IPS-20b (cell line): ENCODE results near the gene ALG14.

Experiments
- H3K27ac ChIP-seq: one replicate; pipeline ENCODE4 v1.5.1; 2013; ENCODE audit warnings: low read length
- H3K27me3 ChIP-seq: 2 replicates; pipeline ENCODE4 v1.6.1; 2013; ENCODE audit warnings: mild to moderate bottlenecking, low read length, inconsistent platforms; ENCODE audit not compliant: insufficient read depth
- H3K36me3 ChIP-seq: 2 replicates; pipeline ENCODE4 v1.6.1; 2013; ENCODE audit warnings: low read depth, mild to moderate bottlenecking, inconsistent platforms, low read length, moderate library complexity; ENCODE audit not compliant: insufficient read depth
- H3K4me1 ChIP-seq: 2 replicates; pipeline ENCODE4 v1.6.1; 2013; ENCODE audit warnings: mild to moderate bottlenecking, control low read depth, inconsistent platforms, low read length, moderate library complexity; ENCODE audit not compliant: insufficient read depth
- H3K4me3 ChIP-seq: 2 replicates; pipeline ENCODE4 v1.5.1; 2013; ENCODE audit warnings: mild to moderate bottlenecking, low read length, inconsistent platforms
- H3K9ac ChIP-seq: 2 replicates; pipeline ENCODE4 v1.6.1; 2013; ENCODE audit warnings: low read depth, mild to moderate bottlenecking, inconsistent platforms, low read length, moderate library complexity
- H3K9me3 ChIP-seq: 2 replicates; pipeline ENCODE4 v1.6.1; 2013; ENCODE audit warnings: mild to moderate bottlenecking, low read depth, low read length, inconsistent platforms; ENCODE audit not compliant: insufficient read depth

The ALG14 gene

DNA sequence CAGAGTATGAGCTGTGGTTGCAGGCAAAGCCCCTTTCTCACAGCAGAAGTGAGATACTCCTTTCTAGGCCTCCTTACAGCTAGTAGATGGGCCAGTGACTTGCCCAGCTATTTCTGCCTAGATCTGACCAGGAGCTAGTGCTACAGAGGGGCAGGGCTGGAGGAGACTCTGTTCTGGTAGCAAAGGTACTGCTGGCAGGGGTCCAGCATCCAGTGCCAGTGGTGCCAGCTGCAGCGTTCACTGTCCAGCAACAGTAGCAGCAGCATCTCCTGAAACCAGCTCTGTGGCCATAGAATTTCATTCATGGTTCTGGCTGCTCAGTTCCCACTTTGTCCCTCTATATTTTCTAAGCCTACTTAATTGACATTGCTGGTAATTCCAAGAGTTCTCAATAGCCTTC, 83.4 kb downstream of the ALG14 start:
- H3K27me3 ChIP-seq, result no peaks in the 10 kb centered on the region
- H3K4me1 ChIP-seq, result no peaks in the 10 kb centered on the region
- H3K9me3 ChIP-seq, result no peaks in the 10 kb centered on the region
- H3K27ac ChIP-seq, result no peak overlapping the region
- H3K4me3 ChIP-seq, result no peak overlapping the region
- H3K9ac ChIP-seq, result no peak overlapping the region
- H3K36me3 ChIP-seq, result no peaks in the 10 kb centered on the region

DNA sequence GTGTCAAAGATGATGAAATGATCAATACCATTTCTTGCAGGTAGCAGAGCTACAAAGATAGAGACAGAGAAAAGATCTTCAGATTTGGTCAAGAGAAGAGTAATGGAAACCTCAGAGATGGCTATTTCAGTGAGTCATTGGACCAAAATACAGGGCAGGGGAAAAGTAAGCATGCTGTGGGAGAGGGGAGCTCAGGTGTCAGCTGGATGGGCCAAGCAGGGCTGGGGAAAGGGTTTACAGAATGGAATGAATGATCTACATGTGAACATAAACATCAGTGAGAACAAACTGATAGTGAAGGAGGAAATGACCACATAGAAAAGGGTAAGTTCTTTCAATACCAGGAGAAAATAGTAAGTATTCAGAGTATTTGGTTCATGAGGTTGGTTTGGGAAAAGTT, 84.4 kb downstream of the ALG14 start:
- Histone ChIP-seq H3K9ac (no peak overlapping the region), H3K27me3 (no peaks in the 10 kb centered on the region), H3K4me3 (no peak overlapping the region), H3K9me3 (no peaks in the 10 kb centered on the region), H3K36me3 (no peaks in the 10 kb centered on the region), H3K27ac (no peak overlapping the region), H3K4me1 (no peaks in the 10 kb centered on the region)

DNA sequence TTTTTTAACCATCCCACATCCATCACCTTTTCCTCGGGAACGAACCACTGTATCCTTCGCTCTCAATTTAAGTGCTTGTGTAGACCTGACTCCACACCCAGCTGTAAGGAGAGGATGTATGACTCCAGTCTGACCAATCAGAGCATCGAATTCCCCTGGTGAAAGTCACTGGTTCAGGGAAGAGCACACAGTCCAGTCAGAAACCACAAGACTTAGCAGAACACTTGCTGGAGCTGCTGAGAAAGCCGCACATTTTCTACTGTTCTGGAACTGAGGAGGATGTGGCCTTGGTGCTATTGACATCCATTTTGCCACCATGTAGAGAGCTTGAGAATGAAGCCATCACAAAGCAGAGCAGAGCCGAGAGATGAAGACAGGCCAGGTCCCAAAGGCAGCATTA, 86.0 kb downstream of the ALG14 start:
- no peak overlapping the region for H3K4me3 ChIP-seq
- no peak overlapping the region for H3K27ac ChIP-seq

DNA sequence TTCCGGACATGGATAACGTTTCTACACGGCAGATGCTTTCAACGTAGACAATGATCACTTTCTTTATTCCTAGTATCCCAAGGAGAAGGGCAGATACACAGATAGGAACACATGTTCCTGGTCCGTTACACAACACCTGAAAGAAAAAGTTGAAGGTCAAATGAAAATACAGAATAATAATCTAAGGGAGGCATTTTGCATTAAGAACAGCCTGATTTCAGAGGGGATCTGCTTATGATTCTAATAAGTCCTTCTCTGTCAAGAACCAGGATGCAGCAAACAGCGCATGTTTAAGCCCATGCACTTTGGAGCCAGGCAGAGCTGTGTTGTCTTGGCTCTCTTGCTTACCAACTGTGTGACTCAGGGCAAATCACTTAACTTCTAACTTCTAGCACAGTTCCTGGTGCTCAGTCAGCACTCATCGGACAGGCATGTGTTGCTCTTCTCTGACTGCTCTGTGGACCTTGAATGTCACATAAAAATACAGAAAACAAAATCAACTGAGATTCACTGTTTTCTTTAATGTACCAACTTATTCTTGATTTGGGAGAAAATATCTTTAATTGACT, 89.5 kb downstream of the ALG14 start:
- Histone ChIP-seq H3K9me3 (no peaks in the 10 kb centered on the region), H3K4me3 (no peak overlapping the region)

More for the DNA sequence above, 86.0 kb downstream of the ALG14 start:
- H3K4me1 ChIP-seq, result no peaks in the 10 kb centered on the region
- H3K9me3 ChIP-seq, result no peaks in the 10 kb centered on the region
- no peaks in the 10 kb centered on the region for H3K27me3 ChIP-seq
- no peak overlapping the region for H3K9ac ChIP-seq
- no peaks in the 10 kb centered on the region for H3K36me3 ChIP-seq

DNA sequence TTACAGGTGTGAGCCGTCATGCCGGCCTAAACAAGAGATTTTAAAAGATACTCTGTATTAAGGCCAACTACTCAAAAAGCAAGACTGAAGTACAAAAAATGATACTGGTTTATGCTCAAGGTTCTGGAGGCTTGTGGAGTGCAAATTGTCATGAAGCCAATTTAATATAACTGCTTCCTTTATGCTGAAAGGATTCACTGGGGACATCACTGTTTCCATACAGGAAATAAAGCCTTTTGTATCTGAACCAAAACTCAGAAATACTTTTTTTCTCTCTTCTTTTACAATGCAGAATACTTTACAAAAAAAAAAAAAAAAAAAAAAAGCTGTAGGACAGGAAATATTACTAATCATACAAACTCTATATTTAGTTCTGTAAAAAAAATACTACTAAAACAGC, 90.4 kb downstream of the ALG14 start:
- Histone ChIP-seq H3K36me3 (no peaks in the 10 kb centered on the region), H3K9ac (no peak overlapping the region), H3K27me3 (no peaks in the 10 kb centered on the region), H3K4me1 (peaks cover 2% of the 10 kb centered on the region; the same call in 1 of the 2 replicates), H3K9me3 (no peaks in the 10 kb centered on the region), H3K4me3 (no peak overlapping the region), H3K27ac (no peak overlapping the region)

More for the DNA sequence above, 89.5 kb downstream of the ALG14 start:
- H3K36me3 ChIP-seq, result no peaks in the 10 kb centered on the region
- H3K27ac ChIP-seq, result no peak overlapping the region
- peaks cover 2% of the 10 kb centered on the region; the same call in 1 of the 2 replicates for H3K4me1 ChIP-seq
- no peaks in the 10 kb centered on the region for H3K27me3 ChIP-seq
- H3K9ac ChIP-seq, result no peak overlapping the region

DNA sequence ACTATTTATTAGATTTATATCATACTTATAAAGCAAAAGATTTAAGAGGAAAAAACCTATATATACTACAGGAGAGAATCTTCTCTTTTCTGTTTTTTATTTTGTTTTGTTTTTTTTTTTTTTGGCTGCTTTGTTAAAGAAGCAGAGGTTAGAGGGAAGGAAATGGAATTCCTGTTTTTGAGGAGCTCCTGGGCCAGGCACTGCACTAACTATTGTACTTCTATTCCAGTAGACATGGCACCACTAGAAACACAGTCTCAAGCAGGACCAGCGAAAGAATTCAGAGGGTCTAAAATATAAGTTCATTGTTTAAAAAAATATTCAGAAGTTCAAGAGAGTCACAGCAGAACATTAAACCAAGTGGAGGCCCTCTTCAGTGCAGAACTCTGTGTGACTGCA, 91.2 kb downstream of the ALG14 start:
- H3K36me3 ChIP-seq, result no peaks in the 10 kb centered on the region
- no peak overlapping the region for H3K27ac ChIP-seq
- H3K4me1 ChIP-seq, result peaks cover 2% of the 10 kb centered on the region; the same call in 1 of the 2 replicates
- H3K27me3 ChIP-seq, result no peaks in the 10 kb centered on the region
- H3K9me3 ChIP-seq, result no peaks in the 10 kb centered on the region
- H3K4me3 ChIP-seq, result no peak overlapping the region
- H3K9ac ChIP-seq, result no peak overlapping the region

DNA sequence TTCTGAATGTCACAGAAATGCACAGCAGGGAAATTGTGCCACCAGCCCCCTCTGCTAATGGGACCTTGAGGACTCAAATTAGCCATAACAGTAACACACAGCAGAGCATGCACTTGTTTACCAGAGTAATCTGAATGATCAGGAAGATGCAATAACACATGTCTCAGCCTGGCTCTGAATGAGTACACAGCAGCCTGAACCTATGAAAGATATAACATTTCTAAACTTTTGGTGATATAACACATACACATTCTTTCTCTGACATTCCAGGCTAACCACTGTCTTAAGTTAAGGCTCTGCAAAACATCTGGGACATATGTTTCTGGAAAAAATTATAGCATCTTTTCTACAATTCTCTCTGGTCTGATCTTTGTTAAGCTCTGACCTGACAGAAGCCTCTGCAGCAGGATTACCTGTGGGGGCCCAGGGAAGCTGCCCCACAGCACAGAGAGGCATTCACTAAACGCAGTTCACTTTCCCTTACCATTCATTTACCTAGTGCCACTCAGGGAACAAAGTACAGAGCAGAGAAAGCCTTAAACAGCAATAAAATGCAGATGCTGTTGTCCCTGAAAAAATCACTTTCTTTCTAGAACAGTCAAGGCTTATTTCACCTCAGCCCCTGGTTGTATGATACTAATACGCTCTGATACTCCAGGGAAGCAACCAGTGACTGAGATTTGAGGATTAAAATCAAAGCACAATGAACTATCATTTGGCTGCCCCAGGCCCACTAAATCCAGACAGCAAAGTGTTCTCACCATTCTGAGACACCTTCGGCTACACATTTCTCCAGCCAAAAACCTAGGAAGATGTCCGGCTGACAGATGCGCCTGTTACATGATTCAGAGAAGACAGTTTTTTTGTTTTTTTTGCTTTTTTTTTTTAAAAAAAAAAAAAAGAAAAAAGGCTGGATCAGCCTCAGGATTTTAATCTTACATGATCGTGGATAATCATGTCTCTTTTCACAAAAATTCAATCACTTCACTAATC, 91.9 kb downstream of the ALG14 start:
- Histone ChIP-seq H3K9me3 (no peaks in the 10 kb centered on the region), H3K36me3 (no peaks in the 10 kb centered on the region), H3K9ac (no peak overlapping the region), H3K27ac (no peak overlapping the region), H3K4me3 (no peak overlapping the region), H3K4me1 (peaks cover 2% of the 10 kb centered on the region; the same call in 1 of the 2 replicates), H3K27me3 (no peaks in the 10 kb centered on the region)

DNA sequence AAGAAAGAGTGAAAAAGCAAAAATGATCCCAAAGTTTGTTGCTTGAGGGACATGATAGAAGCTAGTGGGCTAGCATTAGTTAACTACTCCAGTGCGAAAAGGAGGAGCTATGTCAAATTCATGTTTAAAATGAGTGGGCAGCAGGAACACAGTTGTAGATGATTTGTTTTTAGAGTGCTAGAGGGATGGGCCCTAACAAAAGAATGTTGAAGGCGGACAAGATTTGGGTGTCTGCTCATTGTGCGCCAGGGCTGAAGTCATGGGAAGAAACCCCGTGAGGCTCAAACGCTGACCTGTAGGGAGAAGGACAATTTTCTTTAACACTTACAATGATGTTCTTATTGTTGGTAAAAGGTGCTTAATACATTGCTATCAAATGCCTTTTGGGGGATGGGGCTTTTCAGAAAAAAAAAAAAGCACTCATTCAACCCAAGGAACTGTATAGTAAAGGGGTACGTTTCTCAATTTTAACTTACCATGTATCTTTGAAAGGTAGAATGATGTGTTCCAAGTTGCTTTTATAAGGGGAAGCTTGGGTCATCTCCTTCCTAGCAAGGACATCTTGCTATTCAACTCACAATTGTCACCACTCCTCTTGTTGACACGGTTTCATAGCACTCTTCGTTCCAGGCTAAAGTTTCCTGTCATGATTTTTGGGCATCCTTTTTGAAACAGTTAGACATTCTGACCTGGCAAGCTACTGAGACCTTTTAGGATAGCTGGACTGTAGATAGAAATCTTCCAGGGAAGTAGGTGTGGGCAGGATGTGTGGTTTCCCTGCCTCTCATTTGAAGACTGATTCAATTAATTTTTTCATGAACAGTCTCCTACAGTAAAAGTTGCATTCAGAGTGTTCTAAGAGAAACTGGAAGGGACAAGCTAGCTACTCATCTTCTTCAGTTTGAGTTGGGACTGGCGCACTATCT, 92.8 kb downstream of the ALG14 start:
- no peak overlapping the region for H3K9ac ChIP-seq
- no peaks in the 10 kb centered on the region for H3K36me3 ChIP-seq
- H3K27ac ChIP-seq, result no peak overlapping the region
- H3K27me3 ChIP-seq, result no peaks in the 10 kb centered on the region
- no peaks in the 10 kb centered on the region for H3K9me3 ChIP-seq
- H3K4me1 ChIP-seq, result peaks cover 2% of the 10 kb centered on the region; the same call in 1 of the 2 replicates
- no peak overlapping the region for H3K4me3 ChIP-seq

DNA sequence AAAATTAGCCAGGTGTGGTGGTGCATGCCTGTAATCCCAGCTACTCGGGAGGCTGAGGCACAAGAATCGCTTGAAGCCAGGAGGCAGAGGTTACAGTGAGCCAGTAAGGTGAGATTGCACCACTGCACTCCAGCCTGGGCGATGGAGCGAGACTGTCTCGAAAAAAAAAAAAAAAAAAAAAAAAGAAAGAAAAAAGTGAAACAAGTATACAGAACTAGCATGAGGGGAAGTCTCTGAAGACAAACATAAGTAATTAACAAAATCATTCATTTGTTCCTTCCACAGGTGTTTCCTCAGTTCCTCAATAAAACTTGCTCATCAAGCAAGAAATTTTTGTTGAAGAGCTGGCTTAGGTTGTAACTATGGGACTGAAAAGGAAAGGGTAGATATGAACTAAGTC, 93.6 kb downstream of the ALG14 start:
- H3K27ac ChIP-seq, result no peak overlapping the region
- no peak overlapping the region for H3K9ac ChIP-seq
- no peaks in the 10 kb centered on the region for H3K36me3 ChIP-seq
- H3K27me3 ChIP-seq, result no peaks in the 10 kb centered on the region
- no peaks in the 10 kb centered on the region for H3K9me3 ChIP-seq
- no peak overlapping the region for H3K4me3 ChIP-seq
- H3K4me1 ChIP-seq, result peaks cover 2% of the 10 kb centered on the region; the same call in 1 of the 2 replicates

DNA sequence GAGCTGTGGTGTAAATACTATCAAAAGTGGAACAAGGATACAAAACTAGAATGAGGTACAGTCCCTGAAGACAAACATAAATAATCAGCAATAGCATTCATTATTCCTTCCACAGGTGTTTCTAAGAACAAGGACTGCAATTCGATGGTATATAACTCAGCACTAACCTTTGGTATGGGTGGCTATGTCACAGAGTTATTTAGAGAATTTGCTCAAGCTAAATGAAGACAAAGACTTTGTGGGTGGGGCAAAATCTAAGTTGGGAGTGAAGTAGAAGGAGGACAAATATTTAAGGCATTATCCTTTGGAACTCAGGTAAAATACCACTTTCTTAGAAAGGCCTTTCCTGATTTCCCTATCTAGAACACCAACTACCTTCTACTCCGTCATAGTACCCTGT, 94.3 kb downstream of the ALG14 start:
- peaks cover 2% of the 10 kb centered on the region; the same call in 1 of the 2 replicates for H3K4me1 ChIP-seq
- no peak overlapping the region for H3K27ac ChIP-seq
- H3K36me3 ChIP-seq, result no peaks in the 10 kb centered on the region
- H3K9me3 ChIP-seq, result no peaks in the 10 kb centered on the region
- no peak overlapping the region for H3K9ac ChIP-seq
- no peak overlapping the region for H3K4me3 ChIP-seq
- H3K27me3 ChIP-seq, result no peaks in the 10 kb centered on the region

DNA sequence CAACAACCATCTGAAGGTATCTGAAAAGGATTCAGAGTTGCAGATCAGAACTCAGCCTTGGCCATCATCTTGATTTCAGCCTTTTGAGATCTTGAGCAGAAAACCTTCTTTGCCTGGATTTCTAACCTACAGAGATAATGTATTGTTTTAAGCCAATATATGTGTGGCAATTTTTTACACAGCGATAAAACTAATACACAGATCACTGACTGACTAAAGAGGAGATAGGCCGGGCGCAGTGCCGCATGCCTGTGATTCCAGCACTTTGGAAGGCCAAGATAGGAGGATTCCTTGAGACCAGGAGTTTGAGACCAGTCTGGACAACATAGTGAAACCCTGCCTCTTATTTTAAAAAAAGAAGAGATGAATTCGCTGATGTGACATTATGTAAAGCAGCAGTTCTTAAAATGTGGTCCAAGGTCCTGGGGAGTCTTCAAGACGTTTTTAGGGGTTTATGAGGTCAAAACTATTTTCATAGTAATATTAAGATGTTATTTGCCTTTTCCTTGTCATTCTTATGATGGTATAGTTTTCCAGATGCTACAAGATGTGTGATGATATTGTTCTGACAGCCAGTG, 95.7 kb downstream of the ALG14 start:
- Histone ChIP-seq H3K27me3 (no peaks in the 10 kb centered on the region), H3K9ac (no peak overlapping the region), H3K4me3 (no peak overlapping the region), H3K27ac (no peak overlapping the region), H3K36me3 (no peaks in the 10 kb centered on the region), H3K4me1 (peaks cover 2% of the 10 kb centered on the region; the same call in 1 of the 2 replicates), H3K9me3 (no peaks in the 10 kb centered on the region)
